ENCODE data around the gene POLH. TPM values are rescaled to one million over a fixed set of nuclear protein-coding genes. Genes with fewer than 3 reads are reported as not detected.
A peak's percentile ranks its signal among the peaks of the same experiment; 100 is the strongest.
"Not testable (repeated sequence)": the region's sequence is repeated elsewhere in the genome, so short reads cannot be mapped to it uniquely, and the experiment has no call there.

Gene POLH
- total RNA-seq, 1 donor from 2014 or later, result 17.3 TPM

DNA sequence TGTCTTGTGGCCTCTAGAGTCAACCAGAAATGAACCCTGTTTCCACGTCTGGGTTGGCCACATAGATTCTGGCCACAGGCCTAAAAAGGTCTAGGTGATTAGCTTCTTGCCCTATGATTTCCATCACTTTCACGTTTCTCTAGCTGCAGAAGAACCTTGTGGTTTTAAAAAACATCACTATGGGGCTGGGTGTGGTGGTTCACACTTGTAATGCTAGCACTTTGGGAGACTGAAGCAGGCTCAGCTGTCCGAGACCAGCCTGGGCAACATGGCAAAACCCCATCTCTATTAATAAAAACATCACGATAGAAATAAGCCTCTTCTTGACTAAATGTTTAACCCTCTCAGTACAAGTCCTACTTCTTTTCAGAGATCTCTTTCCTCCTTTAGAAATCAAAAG, 31.5 kb upstream of the POLH start:
- no peak overlapping the region for H3K4me3 ChIP-seq (ENCODE audit: low read depth, low read length)
- no peaks in the 10 kb centered on the region for H3K36me3 ChIP-seq (ENCODE audit: control insufficient read depth, insufficient read depth, low read length)
- TF ChIP-seq, protein P1, sequence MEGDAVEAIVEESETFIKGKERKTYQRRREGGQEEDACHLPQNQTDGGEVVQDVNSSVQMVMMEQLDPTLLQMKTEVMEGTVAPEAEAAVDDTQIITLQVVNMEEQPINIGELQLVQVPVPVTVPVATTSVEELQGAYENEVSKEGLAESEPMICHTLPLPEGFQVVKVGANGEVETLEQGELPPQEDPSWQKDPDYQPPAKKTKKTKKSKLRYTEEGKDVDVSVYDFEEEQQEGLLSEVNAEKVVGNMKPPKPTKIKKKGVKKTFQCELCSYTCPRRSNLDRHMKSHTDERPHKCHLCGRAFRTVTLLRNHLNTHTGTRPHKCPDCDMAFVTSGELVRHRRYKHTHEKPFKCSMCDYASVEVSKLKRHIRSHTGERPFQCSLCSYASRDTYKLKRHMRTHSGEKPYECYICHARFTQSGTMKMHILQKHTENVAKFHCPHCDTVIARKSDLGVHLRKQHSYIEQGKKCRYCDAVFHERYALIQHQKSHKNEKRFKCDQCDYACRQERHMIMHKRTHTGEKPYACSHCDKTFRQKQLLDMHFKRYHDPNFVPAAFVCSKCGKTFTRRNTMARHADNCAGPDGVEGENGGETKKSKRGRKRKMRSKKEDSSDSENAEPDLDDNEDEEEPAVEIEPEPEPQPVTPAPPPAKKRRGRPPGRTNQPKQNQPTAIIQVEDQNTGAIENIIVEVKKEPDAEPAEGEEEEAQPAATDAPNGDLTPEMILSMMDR (IDR thresholded peaks at IDR 0.05; ENCODE audit: insufficient read depth, low read length, poor library complexity, severe bottlenecking), result no peak
- DNase-seq (ENCODE audit: low read depth), result no peak
- H3K27me3 ChIP-seq (ENCODE audit: control insufficient read depth, insufficient read depth, low read length), result no peaks in the 10 kb centered on the region

DNA sequence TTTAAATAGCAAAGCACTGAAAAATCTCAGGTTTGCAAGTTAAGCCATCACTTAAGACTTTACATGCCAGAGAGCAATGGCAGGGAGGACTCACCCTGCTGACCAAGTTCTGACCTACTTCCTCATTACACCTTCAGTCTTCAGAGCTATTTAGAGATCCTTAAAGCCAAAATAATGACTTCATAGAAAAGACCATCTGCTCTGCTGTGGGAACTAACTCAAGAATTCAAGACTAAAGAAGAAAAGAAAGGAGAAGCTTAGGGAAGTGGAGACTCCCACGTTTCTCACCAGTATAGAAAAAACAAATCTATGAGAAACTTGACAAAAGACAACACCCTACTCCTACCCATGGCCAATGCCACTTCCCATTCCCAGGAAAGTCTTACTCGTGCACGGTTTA, 28.8 kb upstream of the POLH start:
- DNase-seq (ENCODE audit: low read depth), result no peak
- Histone ChIP-seq H3K27me3 (ENCODE audit: control insufficient read depth, insufficient read depth, low read length) (no peaks in the 10 kb centered on the region), H3K36me3 (ENCODE audit: control insufficient read depth, insufficient read depth, low read length) (no peaks in the 10 kb centered on the region), H3K4me3 (ENCODE audit: low read depth, low read length) (no peak overlapping the region)
- TF ChIP-seq, protein P1 (IDR thresholded peaks at IDR 0.05; ENCODE audit: insufficient read depth, low read length, poor library complexity, severe bottlenecking), result no peak

DNA sequence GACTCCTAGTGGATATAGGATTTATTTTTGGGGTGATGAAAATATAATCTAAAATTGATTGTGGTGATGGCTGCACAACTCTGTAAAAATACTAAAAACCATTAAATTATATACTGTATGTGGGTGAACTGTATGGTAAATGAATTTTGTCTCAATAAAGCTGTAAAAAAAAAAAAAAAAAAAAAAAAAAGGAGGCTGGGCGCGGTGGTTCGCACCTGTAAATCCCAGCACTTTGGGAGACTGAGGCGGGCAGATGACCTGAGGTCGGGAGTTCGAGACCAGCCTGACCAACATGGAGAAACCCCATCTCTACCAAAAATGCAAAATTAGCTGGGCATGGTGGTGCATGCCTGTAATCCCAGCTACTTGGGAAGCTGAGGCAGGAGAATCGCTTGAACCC, 18.4 kb upstream of the POLH start:
- H3K4me3 ChIP-seq (ENCODE audit: low read depth, low read length); DNase-seq (ENCODE audit: low read depth); H3K36me3 ChIP-seq (ENCODE audit: control insufficient read depth, insufficient read depth, low read length); H3K27me3 ChIP-seq (ENCODE audit: control insufficient read depth, insufficient read depth, low read length): not testable (repeated sequence)

DNA sequence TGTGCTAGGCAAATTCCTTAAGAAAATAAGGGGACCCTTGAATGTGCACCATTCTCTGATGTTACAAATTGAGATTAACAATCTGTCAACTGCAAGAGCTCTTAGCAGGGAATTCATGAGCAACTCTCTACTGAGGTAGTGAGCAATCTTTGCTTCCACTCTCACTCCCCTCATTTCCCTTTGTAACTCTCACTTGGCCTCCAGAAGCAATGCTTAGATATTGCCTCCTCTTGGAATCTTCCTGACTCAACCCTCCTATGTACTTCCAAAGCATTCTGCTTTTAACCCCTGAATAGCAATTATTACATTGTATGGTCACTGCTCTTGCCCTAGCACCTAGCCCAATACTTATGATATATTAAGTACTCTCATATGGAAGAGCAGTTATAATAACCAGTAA, 16.7 kb upstream of the POLH start:
- TF ChIP-seq, protein P1 (IDR thresholded peaks at IDR 0.05; ENCODE audit: insufficient read depth, low read length, poor library complexity, severe bottlenecking), result no peak
- Histone ChIP-seq H3K27me3 (ENCODE audit: control insufficient read depth, insufficient read depth, low read length) (no peaks in the 10 kb centered on the region), H3K4me3 (ENCODE audit: low read depth, low read length) (no peak overlapping the region), H3K36me3 (ENCODE audit: control insufficient read depth, insufficient read depth, low read length) (peaks cover 3% of the 10 kb centered on the region)
- no peak for DNase-seq (ENCODE audit: low read depth)

DNA sequence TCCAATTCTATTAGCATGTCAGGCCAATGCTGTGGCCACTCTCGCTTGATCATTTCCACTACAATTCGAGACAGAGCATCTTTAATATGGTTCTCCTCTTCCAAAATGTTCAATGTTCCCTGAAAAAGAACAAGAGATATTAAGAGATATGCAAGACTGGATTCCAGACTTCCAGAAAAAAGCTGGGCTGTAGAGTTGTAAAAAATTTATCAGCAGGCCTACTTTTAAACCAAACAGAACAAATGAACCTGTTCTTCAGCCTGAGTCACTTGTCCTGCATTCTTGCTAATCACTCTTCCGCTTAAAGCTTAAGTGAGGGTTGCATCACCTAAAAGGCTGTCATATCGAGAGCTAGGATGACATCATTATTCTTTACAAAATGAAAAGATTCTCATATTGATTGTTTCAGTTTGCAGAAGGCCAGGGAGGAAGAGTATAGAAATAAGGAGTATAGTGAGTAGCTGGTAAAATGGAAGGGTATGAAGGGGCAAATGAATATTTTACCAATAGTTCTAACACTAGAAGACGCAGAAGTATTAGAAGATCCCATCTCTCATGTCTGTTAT, 5.0 kb upstream of the POLH start:
- Histone ChIP-seq H3K4me3 (ENCODE audit: low read depth, low read length) (no peak overlapping the region), H3K36me3 (ENCODE audit: control insufficient read depth, insufficient read depth, low read length) (peaks cover 5% of the 10 kb centered on the region), H3K27me3 (ENCODE audit: control insufficient read depth, insufficient read depth, low read length) (no peaks in the 10 kb centered on the region)
- peak; percentile 88 for DNase-seq (ENCODE audit: low read depth)
- TF ChIP-seq, protein P1 (IDR thresholded peaks at IDR 0.05; ENCODE audit: insufficient read depth, low read length, poor library complexity, severe bottlenecking), result no peak

DNA sequence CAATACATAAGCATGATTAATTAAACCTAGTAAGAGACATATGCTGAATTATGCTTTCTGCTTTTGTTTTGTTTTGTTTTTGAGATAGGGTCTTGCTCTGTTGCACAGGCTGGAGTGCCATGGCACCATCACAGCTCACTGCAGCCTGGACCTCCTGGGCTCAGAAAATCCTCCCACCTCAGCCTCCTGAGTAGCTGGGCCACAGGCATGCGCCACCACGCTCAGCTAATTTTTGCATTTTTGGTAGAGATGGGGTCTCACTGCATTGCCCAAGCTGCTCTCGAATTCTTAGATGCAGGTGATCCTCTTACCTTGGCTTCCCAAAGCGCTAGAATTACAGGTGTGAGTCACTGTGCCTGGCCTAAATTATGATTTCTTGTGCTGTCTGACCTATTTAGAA, 4.0 kb upstream of the POLH start:
- TF ChIP-seq, protein P1 (IDR thresholded peaks at IDR 0.05; ENCODE audit: insufficient read depth, low read length, poor library complexity, severe bottlenecking), result no peak
- Histone ChIP-seq H3K4me3 (ENCODE audit: low read depth, low read length) (no peak overlapping the region), H3K36me3 (ENCODE audit: control insufficient read depth, insufficient read depth, low read length) (peaks cover 5% of the 10 kb centered on the region), H3K27me3 (ENCODE audit: control insufficient read depth, insufficient read depth, low read length) (no peaks in the 10 kb centered on the region)
- DNase-seq (ENCODE audit: low read depth), result no peak

All from kidney epithelial cell (primary cell).